GM06990 (cell line): ENCODE data around the gene MB21D2.

Experiments
- DNase-seq: peaks from one replicate; pipeline ENCODE4 v3.0.0-alpha.2; 2011; ENCODE audit not compliant: insufficient read length; ENCODE audit errors: extremely low read depth
- H3K27me3 ChIP-seq: replicated peaks from 2 replicates; pipeline ENCODE4 v1.6.0; 2011; ENCODE audit warnings: low read length; ENCODE audit not compliant: control insufficient read depth, insufficient read depth
- H3K36me3 ChIP-seq: 2 replicates; pipeline ENCODE4 v1.5.1; 2011; ENCODE audit warnings: low read length; ENCODE audit not compliant: control insufficient read depth, insufficient read depth
- H3K4me3 ChIP-seq: replicated peaks from 2 replicates; pipeline ENCODE4 v1.5.1; 2011; ENCODE audit warnings: low read depth, mild to moderate bottlenecking, control low read depth, low read length
- TF ChIP-seq, protein P1 (sequence below): IDR thresholded peaks from 2 replicates; pipeline ENCODE4 v1.5.1; 2011; ENCODE audit warnings: low read length, control low read depth, mild to moderate bottlenecking, inconsistent platforms; ENCODE audit not compliant: insufficient read depth, poor library complexity, severe bottlenecking

MB21D2 gene

DNA sequence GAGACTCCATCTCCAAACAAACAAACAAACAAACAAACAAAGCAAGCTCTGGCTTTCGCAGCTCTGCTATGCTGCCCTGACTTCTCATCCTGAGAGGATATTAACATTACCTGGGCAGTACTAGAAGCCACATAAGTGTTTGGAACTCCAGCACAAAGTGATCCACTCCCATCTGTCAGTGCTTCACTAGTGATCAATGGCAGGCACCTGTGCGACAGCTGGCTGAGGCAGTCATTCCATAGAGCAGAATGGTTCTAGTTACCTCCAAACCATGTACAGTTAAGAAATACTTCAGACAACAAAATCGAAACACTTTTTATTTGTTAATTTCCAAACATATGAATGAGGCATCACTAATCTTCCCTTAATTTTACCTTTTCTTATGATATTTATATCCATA is 2.8 kb upstream of the MB21D2 start:
- no peak for DNase-seq
- Histone ChIP-seq H3K27me3 (no peaks in the 10 kb centered on the region), H3K4me3 (no peak overlapping the region), H3K36me3 (no peaks in the 10 kb centered on the region)
- TF ChIP-seq, protein P1, sequence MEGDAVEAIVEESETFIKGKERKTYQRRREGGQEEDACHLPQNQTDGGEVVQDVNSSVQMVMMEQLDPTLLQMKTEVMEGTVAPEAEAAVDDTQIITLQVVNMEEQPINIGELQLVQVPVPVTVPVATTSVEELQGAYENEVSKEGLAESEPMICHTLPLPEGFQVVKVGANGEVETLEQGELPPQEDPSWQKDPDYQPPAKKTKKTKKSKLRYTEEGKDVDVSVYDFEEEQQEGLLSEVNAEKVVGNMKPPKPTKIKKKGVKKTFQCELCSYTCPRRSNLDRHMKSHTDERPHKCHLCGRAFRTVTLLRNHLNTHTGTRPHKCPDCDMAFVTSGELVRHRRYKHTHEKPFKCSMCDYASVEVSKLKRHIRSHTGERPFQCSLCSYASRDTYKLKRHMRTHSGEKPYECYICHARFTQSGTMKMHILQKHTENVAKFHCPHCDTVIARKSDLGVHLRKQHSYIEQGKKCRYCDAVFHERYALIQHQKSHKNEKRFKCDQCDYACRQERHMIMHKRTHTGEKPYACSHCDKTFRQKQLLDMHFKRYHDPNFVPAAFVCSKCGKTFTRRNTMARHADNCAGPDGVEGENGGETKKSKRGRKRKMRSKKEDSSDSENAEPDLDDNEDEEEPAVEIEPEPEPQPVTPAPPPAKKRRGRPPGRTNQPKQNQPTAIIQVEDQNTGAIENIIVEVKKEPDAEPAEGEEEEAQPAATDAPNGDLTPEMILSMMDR: no peak

DNA sequence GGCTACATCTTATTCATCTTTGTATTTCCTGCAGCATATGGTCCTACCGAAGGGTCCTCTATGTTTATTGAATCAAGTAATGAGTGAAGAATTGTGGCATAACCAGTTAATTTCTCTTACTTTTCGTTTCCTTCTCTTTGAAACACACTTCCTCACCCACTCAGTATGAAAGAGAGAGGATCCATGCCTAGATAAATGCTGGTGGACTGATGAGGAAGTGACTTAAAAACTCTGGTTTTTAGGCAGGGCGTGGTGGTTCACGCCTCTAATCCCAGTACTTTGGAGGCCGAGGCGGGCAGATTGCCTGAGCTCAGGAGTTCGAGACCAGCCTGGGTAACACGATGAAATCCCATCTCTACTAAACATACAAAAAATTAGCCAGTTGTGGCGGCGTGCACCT is 2.2 kb upstream of the MB21D2 start:
- Histone ChIP-seq H3K4me3 (no peak overlapping the region), H3K27me3 (no peaks in the 10 kb centered on the region), H3K36me3 (no peaks in the 10 kb centered on the region)
- no peak for DNase-seq
- TF ChIP-seq, protein P1: no peak

DNA sequence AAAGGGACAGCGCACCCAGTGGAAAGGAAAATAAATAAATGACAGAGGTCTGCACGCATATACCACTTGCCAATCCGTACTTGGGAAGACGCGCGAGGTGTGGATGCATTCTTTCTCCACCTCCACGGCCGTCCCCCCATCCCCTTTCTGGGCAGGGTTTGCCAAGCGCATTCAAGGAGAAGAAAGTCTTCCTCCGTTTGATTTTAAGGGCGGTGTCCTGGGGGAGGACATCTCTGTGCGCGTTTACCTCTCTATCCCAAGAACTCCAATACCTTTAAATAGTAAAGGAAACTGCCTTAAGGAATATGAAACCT is 576 bp upstream of the MB21D2 start:
- Histone ChIP-seq H3K27me3 (no peaks in the 10 kb centered on the region), H3K4me3 (peak overlapping the region; percentile 97), H3K36me3 (no peaks in the 10 kb centered on the region)
- no peak for DNase-seq
- TF ChIP-seq, protein P1: peak; percentile 24

DNA sequence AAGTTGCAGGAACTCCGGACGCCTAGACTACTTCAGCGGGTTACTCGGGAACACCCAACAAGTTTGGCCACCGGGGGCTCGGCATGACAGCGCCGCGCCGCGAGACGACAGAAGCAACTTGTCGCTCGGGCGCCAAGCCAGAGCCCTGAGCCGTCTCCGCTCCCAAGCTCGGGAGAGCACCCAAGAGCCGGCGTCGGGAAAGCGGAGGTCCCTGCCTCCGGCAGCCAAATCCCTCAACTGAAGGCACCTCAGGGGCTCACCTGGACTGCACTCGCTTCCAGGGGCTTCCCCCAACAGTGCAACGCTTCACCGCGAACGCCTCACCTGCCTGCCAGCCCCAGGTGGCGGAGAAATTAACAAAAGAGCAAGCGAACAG is 640 bp downstream of the MB21D2 start:
- DNase-seq: peak; percentile 81
- Histone ChIP-seq H3K36me3 (no peaks in the 10 kb centered on the region), H3K4me3 (peak overlapping the region; percentile 97), H3K27me3 (no peaks in the 10 kb centered on the region)
- TF ChIP-seq, protein P1: peak; percentile 25

DNA sequence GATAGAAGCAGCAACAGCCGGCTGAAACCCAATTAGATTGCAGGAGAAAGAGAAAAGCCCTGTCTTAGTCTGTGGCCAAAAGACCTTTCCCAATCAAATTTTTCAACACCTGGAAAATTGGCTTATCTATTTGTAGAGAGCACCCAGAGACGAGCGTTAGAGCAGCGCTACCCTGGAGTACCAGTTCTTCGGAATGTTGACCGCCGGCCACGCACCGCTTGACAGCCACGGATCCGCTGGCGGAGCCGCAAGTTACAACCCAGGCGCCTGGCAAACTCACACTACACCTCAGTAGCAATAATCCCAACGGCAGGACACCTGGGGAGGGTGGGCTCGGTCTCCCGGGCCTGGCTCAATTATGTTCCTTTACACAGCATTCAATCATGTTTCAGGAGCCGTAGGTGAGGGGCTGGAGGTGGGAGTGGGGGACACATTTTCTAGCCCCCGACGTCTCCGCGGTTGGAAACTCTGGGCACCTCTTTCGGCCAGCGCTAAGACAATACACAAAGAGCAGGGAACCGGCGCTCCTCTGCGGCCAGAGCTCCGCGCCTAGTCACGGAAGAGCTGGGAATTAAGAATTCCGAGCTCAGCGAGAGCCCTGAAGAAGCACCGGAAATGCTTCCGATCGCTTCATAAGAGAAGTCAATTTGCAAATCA is 1.2 kb downstream of the MB21D2 start:
- H3K4me3 ChIP-seq: peak overlapping the region; percentile 97
- H3K36me3 ChIP-seq: no peaks in the 10 kb centered on the region
- no peak for DNase-seq
- TF ChIP-seq, protein P1: no peak
- no peaks in the 10 kb centered on the region for H3K27me3 ChIP-seq

DNA sequence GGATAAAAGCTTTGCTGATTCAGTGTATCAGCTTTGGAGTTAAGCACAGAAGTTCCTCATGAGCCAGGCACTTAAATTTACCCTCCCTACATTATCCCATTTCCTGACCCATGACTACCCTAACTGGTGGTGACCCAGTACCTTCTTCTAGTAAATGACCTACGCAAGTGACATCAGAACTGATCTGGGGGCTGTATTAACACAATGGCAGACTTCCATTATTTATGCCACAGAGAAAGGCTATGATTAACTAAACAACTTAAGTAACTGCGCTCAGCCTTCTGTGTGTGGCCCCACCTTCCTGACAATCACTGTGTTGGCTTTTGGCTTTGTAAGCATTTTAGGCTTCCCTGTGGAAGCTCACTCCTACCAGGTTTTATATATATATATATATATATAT is 1.9 kb downstream of the MB21D2 start:
- H3K27me3 ChIP-seq: no peaks in the 10 kb centered on the region
- no peak for DNase-seq
- no peaks in the 10 kb centered on the region for H3K36me3 ChIP-seq
- H3K4me3 ChIP-seq: peak overlapping the region; percentile 97
- TF ChIP-seq, protein P1: no peak
